HUDEP-2 (cell line): ENCODE data around the gene NFAT5.
A peak's percentile ranks its signal among the peaks of the same experiment; 100 is the strongest.
"Not testable (repeated sequence)": the region's sequence is repeated elsewhere in the genome, so short reads cannot be mapped to it uniquely, and the experiment has no call there.

Experiments
- DNase-seq, 76 experiments: peaks; one replicate each; lab custom pipeline; 2025; ENCODE audit not compliant: unreplicated experiment in 76 of 76; lab: John Stamatoyannopoulos, UW

NFAT5 gene

DNA sequence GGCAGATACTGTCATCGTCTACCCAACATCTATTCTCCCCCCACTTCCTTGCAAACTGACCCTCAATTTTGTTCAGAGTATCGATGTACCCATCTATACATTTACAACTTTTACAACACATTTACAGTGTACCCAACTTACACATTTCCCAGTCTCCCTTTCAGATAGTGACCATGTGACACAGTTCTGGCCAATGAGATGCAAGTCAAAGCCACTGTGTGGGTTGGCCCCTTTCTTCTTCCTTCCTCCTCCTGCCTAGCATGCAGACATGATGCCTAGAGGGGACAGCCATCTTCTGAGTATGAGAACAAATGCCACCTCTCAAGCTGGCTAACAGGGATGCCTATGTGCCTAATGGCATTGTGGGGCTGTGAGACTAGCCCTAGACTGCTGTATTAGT, 11.3 kb upstream of the NFAT5 start:
- no peak for DNase-seq

- no peak for DNase-seq
Measured at GRCh38 chr16:69555437-69555836, 10.3 kb upstream of the NFAT5 start.

GRCh38 chr16:69555867-69556266, 9.9 kb upstream of the NFAT5 start:
- no peak for DNase-seq

DNA sequence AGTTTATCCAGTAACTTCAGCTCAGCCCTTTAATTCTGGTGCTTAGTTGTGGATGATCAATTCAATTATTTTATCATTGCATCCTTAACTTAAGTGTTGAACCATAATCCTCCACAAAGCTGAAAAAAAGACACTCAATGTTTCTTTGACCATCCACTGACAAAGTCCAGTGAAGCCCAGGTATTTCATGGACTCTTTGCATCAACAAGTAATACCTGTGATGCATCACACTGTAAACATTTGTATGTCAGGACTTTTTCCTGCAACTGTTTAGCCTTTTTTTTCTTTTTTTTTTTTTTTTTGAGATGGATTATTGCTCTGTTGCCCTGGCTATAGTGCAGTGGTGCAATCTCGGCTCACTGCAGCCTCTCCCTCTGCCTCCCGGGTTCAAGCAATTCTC, 6.6 kb upstream of the NFAT5 start:
- no peak for DNase-seq

DNA sequence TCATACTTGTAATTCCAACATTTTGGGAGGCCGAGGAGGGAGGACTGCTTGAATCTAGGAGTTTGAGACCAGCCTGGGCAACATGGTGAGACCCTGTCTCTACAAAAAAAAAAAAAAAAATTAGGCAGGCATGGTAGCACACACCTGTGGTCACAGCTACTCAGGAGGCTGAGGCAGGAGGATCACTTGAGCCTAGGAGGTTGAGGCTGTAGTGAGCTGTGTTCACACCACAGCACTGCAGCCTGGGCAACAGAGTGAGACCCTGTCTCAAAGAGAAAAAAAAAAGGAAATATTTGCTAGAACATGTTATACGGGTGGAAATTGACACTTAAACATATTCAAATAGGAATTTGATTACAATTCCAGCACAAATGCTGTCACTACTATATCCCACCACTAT, 4.4 kb upstream of the NFAT5 start:
- DNase-seq, result not testable (repeated sequence)

GRCh38 chr16:69561901-69562300, 3.9 kb upstream of the NFAT5 start:
- no peak for DNase-seq

DNA sequence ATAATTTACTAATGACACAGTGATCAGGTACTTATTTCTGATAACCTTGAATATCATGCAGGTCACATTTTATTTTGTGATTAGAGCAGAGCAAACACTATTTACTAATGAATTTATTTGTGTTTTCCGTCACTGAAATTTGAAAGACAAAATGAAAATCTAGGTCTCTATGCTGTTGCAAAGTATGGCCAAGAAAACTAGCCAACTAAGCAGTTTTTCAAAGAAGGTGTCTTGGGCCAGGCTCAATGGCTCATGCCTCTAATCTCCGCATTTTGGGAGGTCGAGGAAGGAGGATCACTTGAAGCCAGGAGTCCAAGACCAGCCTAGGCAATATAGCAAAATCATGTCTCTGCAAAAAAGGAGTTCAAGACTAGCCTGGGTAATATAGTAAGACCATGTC, 3.0 kb upstream of the NFAT5 start:
- DNase-seq, result no peak

DNA sequence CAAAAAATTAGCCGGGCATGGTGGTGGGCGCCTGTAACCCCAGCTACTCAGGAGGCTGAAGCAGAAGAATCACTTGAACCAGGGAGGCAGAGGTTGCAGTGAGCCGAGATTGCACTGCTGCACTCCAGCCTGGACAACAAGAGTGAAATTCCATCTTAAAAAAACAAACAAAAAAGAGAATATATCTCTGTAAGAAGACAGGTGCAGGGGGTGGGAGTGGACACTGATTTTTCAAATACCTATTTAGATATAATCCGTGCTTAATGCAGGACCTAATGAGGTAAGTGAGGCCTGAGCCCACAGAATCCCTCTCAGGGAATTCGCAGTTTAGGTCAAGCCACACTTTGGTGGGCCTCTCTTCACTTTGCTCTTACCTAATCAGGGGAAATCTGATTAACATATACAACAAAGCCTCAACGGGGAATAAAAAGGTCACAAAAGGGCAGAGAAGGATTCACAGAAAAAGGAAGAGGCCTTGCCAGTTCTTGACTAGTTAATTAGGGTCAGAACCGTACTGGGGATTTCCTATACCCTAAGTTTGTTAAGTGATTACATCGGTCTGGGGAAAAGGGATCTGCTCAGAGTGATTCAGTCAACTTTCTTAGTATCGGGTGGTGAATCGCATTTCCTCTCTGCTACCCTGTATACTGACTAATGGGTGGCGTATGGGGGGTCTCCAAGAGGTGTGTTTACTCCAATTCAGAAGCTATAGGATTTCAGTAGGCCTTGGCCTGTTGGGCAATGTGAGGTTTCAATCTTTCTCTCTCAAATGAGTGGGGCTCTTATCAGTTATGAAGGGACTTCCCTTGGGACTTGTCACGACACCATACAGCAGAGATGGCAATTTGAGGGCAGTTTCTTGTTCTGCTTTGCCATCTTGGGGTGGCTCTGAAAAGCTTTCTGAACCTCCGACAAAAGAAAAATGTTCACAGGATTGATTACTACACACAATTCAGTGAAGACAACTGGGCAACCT, 1.9 kb upstream of the NFAT5 start:
- peak in 51 of 76 experiments; percentile 2 to 65 (median 27) for DNase-seq

DNA sequence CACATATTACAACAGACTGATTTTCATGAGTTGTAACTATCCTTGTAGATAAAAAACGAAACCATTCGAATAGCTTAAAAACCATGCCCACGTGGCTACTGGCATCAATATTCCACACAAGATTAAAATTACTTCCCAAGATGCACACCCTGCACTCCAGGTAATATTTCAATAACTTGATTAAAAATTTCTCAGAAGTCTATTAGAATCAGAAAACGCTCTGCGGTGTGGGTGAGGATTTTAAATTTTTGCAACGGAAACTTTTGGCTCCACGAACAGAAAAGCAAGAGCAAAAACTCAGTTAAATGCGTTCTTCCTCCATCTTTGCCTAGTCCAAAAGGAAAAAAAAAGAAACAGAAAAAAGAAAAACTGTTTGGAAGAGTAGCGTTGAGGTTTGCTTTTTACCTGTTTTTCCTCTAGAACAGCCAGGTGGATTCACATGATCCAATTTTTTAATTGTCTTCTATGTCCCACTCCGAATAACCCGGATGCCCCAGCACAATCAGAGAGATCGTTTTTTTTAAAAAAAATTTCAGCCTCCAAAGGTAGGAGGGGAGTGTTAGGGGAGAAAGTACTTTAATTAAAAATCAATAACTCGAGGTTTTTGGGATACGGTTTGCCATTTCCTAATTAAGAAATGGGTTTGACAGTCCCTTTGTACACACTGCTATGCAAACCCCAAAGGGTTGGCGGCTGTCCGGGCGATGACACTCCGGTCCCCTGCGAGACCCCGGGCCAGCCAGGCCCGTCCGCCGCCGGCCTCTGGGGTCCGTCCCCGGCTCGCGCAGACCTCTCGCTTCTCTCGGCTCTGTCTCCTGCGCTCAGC, 708 bp upstream of the NFAT5 start:
- peak in 3 of 76 experiments; percentile 7 to 44 (median 37) for DNase-seq

GRCh38 chr16:69566240-69566980, 644 bp downstream of the NFAT5 start:
- peak in 39 of 76 experiments; percentile 4 to 70 (median 40) for DNase-seq

DNA sequence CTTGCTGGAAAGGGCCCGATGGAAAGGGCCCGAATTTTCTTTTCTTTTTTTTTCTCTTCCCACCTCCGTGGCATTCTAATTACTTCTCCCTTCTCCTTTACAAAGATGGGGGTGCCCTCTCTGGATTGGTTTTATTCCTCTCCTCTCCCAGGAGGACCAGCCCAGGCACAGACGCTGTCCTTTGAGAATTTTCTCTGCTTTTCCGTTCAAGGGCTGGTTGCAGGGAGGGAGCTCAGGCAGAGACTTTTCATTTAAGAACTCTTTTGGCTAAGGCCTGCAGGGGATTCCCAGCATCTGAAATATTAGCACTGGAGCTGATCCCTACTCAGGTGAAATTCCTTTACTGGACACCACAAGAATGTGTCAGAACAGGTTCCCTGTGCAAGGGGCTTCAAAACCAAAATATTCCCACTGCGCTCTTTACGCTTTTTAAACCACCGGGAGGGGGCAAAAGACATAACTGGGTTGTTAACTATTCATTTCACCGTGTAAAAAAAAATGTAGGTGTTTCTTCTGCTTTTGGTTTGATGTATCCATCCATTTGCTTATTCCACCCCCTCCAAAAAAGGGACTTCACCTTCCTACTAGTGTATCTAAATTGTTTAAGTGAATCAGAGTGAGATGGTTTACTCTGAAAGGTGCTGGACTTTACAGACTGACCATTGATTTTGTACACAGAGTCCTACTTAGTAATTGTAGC, 1.4 kb downstream of the NFAT5 start:
- DNase-seq, result peak in 8 of 76 experiments; percentile 4 to 36 (median 16)

GRCh38 chr16:69568676-69569075, 2.9 kb downstream of the NFAT5 start:
- no peak for DNase-seq

DNA sequence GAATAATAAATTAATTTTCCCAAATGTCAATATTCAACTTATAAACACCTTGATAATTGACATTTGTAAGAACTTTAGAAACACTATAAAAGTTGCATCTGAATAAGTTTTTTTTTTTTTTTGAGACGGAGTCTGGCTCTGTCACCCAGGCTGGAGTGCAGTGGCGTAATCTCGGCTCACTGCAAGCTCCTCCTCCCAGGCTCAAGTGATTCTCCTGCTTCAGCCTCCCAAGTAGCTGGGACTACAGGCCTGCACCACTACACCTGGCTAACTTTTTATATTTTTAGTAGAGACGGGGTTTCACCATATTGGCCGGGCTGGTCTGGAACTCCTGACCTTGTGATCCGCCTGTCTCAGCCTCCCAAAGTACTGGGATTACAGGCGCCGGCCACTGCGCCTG, 13.0 kb downstream of the NFAT5 start:
- DNase-seq, result not testable (repeated sequence)

- no peak for DNase-seq
Measured at GRCh38 chr16:69579783-69580481, 14.2 kb downstream of the NFAT5 start.

- DNase-seq, result no peak
Measured at GRCh38 chr16:69581297-69581696, 15.5 kb downstream of the NFAT5 start.

GRCh38 chr16:69584493-69584892, 18.7 kb downstream of the NFAT5 start:
- DNase-seq, result not testable (repeated sequence)

GRCh38 chr16:69589434-69590269, 23.9 kb downstream of the NFAT5 start:
- DNase-seq, result no peak

DNA sequence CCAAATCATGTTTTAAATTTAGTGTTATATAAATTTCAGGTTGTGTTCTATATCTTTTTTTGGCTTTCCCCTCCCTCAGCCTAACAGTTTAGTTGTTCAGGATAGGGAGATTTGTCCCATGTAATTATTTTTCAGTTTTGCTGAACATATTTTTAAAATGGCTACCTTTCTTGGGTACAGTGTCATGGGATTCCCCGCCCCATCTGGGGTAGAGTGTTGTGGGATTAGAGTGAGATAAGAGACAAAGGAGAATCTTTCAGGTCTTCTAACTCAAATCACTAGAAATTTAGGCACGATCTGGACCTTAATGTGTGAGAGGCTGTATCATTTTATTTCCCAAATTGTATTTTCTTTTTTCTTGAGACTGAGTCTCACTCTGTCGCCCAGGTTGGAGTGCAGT, 24.8 kb downstream of the NFAT5 start:
- DNase-seq, result peak in 5 of 76 experiments; percentile 5 to 13 (median 7)
